ENCODE measurements around the gene KIF13A. TPM values are rescaled to one million over a fixed set of nuclear protein-coding genes. Genes with fewer than 3 reads are reported as not detected.
"Not testable (repeated sequence)": the region's sequence is repeated elsewhere in the genome, so short reads cannot be mapped to it uniquely, and the experiment has no call there.

KIF13A gene
- total and polyA plus RNA-seq, 10 donors: 3.7 to 32.0 (median 19.9) TPM

DNA sequence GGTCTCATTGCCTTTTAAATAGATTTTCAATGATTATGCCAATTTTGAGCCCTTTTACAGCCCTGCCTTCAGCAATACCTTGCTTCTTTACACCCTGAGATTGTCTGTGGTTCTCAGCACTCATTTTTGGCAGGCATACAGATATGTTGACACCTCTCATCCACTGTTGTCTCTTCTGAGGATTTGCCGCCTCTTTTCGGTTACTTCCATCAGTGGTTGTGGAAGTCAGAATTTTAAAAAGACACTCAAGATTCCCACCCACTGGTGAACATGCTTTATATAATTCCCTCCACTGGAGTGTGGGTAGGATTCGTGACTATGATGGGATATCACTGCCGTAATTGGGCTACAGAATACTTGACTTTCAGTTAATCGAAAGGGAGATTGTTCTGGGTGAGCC is 37.4 kb upstream of the KIF13A start:
- intact Hi-C loops (cut with DNase I; ENCODE audit: low total_unique reads): no loop called here
- H3K27ac ChIP-seq: no peak overlapping the region
- H3K4me3 ChIP-seq: no peak overlapping the region
- TF ChIP-seq POLR2AphosphoS5 (IDR thresholded peaks at IDR 0.05) (no peak), POLR2A (IDR thresholded peaks at IDR 0.05) (no peak)
- TF ChIP-seq, protein P1, sequence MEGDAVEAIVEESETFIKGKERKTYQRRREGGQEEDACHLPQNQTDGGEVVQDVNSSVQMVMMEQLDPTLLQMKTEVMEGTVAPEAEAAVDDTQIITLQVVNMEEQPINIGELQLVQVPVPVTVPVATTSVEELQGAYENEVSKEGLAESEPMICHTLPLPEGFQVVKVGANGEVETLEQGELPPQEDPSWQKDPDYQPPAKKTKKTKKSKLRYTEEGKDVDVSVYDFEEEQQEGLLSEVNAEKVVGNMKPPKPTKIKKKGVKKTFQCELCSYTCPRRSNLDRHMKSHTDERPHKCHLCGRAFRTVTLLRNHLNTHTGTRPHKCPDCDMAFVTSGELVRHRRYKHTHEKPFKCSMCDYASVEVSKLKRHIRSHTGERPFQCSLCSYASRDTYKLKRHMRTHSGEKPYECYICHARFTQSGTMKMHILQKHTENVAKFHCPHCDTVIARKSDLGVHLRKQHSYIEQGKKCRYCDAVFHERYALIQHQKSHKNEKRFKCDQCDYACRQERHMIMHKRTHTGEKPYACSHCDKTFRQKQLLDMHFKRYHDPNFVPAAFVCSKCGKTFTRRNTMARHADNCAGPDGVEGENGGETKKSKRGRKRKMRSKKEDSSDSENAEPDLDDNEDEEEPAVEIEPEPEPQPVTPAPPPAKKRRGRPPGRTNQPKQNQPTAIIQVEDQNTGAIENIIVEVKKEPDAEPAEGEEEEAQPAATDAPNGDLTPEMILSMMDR (IDR thresholded peaks at IDR 0.05 in 8 of 11, conservative IDR thresholded peaks at IDR 0.05 in 3 of 11): no peak
- 91 to 98% (median 92%) methylated on average over 5 of the region's 5 CpGs for WGBS, 5 donors
- peaks cover 0 to 6% (median 2%) of the 10 kb centered on the region in 8 donors for H3K9me3 ChIP-seq
- no peaks in the 10 kb centered on the region for H3K36me3 ChIP-seq
- H3K4me1 ChIP-seq: no peaks in the 10 kb centered on the region
- DNase-seq: no peak
- peaks cover 0 to 4% (median 0%) of the 10 kb centered on the region in 7 donors for H3K27me3 ChIP-seq (replicated peaks in 1 of 7)

DNA sequence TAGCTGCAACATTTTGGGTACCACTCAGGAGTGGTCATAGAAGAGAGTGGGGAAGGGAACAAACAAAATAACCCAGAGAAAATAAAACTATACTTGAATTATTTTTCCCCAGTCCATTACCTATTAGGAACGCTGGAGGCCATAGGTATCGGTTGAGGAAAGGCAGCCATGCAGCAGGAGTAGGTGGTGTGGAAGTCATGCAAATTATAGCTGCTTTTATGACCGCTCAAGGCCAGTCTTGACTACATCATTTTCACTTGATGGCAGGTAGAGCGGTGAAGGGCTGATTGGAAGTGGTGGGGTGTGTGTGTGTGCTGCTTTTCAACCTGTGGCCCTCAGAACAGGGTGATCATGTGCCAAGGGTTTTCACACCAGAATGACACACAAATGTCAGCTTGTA is 36.5 kb upstream of the KIF13A start:
- intact Hi-C loops (cut with DNase I; ENCODE audit: low total_unique reads): no loop called here
- whole genome bisulfite sequencing, 5 donors: 91 to 97% (median 94%) methylated on average over 4 of the region's 4 CpGs
- H3K4me3 ChIP-seq: no peak overlapping the region

DNA sequence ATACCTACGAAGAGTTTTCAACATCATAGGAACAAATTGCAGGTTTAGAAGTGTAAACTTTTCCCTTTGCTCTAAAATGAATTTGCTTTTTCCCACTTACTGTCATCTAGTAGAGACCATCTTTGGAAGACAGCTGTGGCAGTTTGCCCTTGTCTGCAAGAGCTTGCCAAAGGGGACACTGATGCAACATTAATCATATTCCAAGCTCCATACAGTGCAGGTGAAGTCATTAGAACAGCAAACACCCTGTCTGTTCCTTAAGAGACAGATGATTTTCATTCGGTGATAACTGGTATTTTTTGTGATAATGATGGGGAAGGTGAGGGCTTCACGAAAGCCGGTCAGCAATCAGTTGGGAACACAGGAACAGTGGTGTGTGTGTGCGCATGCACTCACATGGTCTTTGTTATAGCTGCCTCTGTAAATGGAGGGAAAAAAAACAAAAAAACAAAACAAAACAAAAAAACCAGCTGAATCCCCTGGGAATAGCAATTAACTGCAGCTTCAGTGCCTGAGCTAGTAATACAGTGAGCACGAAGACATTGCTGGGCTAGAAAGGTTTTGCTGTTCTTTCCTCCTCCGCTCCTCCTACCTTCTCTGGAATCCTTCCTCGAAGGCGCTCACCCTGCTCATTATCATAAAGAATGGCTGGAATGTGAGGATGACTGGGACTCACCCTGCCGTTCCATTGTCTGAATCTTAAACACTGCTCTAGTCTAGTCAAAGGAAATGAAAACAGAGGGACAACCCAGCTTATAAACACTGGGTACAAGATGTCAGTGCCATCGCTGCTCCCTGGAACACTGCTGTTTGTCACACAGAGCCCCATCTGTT is 35.2 kb upstream of the KIF13A start:
- WGBS, 5 donors: 64 to 83% (median 81%) methylated on average over 11 of the region's 11 CpGs
- Histone ChIP-seq H3K4me1 (no peaks in the 10 kb centered on the region), H3K27me3 (replicated peaks in 1 of 7) (peaks cover 0 to 11% (median 0%) of the 10 kb centered on the region in 7 donors), H3K27ac (no peak overlapping the region), H3K4me3 (no peak overlapping the region), H3K36me3 (no peaks in the 10 kb centered on the region), H3K9me3 (peaks cover 0 to 11% (median 3%) of the 10 kb centered on the region in 8 donors)
- intact Hi-C loops (cut with DNase I; ENCODE audit: low total_unique reads): no loop called here
- DNase-seq: no peak
- TF ChIP-seq POLR2A (IDR thresholded peaks at IDR 0.05): no peak
- no peak for TF ChIP-seq POLR2AphosphoS5 (IDR thresholded peaks at IDR 0.05)
- TF ChIP-seq, protein P1 (IDR thresholded peaks at IDR 0.05 in 8 of 11, conservative IDR thresholded peaks at IDR 0.05 in 3 of 11): no peak

More for the DNA sequence above, 36.5 kb upstream of the KIF13A start:
- H3K36me3 ChIP-seq: no peaks in the 10 kb centered on the region
- no peaks in the 10 kb centered on the region for H3K4me1 ChIP-seq
- peaks cover 0 to 11% (median 0%) of the 10 kb centered on the region in 7 donors for H3K27me3 ChIP-seq (replicated peaks in 1 of 7)
- DNase-seq: no peak
- H3K27ac ChIP-seq: no peak overlapping the region
- peaks cover 0 to 11% (median 3%) of the 10 kb centered on the region in 8 donors for H3K9me3 ChIP-seq
- no peak for TF ChIP-seq POLR2A (IDR thresholded peaks at IDR 0.05)
- no peak for TF ChIP-seq POLR2AphosphoS5 (IDR thresholded peaks at IDR 0.05)
- TF ChIP-seq, protein P1 (IDR thresholded peaks at IDR 0.05 in 8 of 11, conservative IDR thresholded peaks at IDR 0.05 in 3 of 11): no peak

DNA sequence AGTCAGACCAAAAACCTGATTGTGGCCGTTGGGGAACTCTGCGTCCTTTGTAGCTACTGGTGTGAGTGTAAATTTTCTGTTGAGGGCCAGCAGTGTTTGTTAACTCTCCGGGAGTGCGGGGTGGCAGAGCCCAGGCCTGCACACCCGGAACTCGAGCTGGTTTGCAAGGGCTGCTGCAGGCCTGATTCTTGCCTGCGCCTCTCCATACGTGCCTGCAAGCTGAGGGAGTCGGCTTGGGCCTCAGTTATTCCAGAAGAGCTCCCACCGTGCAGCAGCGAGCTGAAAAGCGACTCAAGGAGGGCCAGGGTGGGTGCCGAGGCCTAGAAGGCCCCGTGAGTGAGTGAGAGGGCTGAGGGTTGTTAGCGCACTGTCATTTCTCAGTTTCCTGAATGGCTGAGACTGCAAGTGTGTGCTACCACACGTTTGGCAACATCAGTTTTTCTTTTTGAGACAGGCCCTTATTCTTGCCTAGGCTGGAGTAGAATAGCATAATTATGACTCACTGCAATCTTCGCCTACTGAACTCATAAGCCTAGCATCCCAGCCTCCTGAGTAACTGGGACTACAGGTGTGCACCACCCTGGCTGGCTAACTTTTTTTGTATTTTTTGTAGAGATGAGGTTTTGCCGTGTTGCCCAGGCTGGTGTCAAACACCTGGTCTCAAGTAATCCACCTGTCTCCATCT is 33.9 kb upstream of the KIF13A start:
- intact Hi-C loops (cut with DNase I; ENCODE audit: low total_unique reads): no loop called here
- TF ChIP-seq POLR2AphosphoS5 (IDR thresholded peaks at IDR 0.05): no peak
- TF ChIP-seq POLR2A (IDR thresholded peaks at IDR 0.05): no peak
- TF ChIP-seq, protein P1 (IDR thresholded peaks at IDR 0.05 in 8 of 11, conservative IDR thresholded peaks at IDR 0.05 in 3 of 11): no peak

DNA sequence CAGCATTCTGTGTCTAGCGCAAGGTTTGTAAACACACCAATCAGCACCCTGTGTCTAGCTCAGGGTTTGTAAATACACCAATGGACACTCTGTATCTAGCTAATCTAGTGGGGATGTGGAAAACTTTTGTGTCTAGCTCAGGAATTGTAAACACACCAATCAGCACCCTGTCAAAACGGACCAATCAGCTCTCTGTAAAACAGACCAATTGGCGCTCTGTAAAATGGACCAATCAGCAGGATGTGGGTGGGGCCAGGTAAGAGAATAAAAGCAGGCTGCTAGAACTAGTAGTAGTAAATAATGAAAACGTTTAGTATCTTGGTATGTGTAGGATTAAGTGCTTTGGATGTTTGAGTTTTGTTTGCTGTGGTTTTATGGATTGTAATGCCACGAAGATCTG is 33.1 kb upstream of the KIF13A start:
- H3K27ac ChIP-seq; H3K36me3 ChIP-seq; H3K4me1 ChIP-seq; H3K4me3 ChIP-seq; intact Hi-C loops (cut with DNase I; ENCODE audit: low total_unique reads); DNase-seq: not testable (repeated sequence)
- WGBS, 5 donors: 70 to 96% (median 89%) methylated on average over 5 of the region's 5 CpGs
- Histone ChIP-seq H3K27me3 (replicated peaks in 1 of 7) (peaks cover 0 to 11% (median 0%) of the 10 kb centered on the region in 7 donors), H3K9me3 (peaks cover 0 to 11% (median 3%) of the 10 kb centered on the region in 8 donors)

More for the DNA sequence above, 33.9 kb upstream of the KIF13A start:
- Histone ChIP-seq H3K27ac (no peak overlapping the region), H3K9me3 (peaks cover 0 to 11% (median 3%) of the 10 kb centered on the region in 8 donors), H3K36me3 (no peaks in the 10 kb centered on the region), H3K27me3 (replicated peaks in 1 of 7) (peaks cover 0 to 11% (median 0%) of the 10 kb centered on the region in 7 donors), H3K4me1 (no peaks in the 10 kb centered on the region), H3K4me3 (no peak overlapping the region)
- 82 to 90% (median 87%) methylated on average over 18 of the region's 18 CpGs for WGBS, 5 donors
- no peak for DNase-seq

Measured in spleen (tissue), 11 donors.